Inferior parietal cortex (tissue), 1 donor: ENCODE results near the gene MRPL17.

Source experiments
- DNase-seq: peaks from one replicate; pipeline ENCODE4 v3.0.0-alpha.2; 2016; ENCODE audit errors: extremely low spot score

Gene MRPL17

DNA sequence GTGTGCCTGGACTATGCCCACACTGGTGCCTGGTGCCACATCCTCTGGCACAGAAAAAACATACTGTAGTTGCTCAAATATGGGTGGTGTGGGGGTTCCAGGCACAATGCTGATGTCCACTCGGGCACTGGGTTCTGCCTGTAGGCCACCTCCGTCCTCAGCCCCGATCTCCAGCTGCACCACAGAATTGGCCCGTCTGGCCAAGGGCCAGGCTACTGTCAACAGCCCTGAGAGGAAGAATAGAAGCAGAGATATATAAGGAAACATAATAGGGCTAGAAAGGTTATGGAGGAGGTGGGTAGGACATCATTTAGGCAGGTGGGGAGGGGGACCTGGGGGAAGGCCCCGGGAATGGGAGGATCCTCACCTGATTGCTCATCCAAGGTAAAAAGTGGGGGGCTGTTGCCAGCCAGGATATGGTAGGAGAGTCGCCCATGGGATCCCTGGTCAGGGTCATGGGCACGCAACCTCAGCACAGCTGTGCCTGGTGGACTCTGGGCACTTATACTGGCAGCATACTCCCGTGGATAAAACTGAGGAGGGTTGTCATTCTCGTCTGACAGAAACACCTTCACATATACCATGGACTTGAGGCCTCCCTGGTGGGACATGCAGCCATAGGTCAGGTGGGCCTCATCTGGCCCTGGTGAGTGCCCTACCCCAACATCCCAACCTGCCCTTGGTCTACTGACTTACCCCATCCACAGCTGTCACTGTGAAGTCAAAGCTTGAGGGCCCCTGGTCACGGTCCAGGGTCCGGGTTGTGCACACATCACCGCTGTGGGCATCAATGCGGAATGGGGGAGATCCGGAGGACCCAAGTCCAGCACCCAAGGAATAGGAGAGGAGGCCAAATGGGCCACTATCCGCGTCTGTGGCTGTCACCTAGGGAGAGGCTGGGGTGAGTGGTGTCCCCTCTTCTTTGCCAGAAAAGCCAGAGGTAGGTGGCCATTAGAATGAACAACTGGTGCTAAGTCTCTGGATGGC, 49.4 kb downstream of the MRPL17 start:
- no peak for DNase-seq

- DNase-seq, result no peak
These were observed 50.7 kb downstream of the MRPL17 start for GRCh38 chr11:6632116-6633073.

GRCh38 chr11:6631361-6631890, 51.7 kb downstream of the MRPL17 start:
- no peak for DNase-seq

GRCh38 chr11:6630632-6631291, 52.4 kb downstream of the MRPL17 start:
- no peak for DNase-seq
